ENCODE data around the gene CYSLTR2. TPM values are rescaled to one million over a fixed set of nuclear protein-coding genes. Genes with fewer than 3 reads are reported as not detected.

CYSLTR2 gene
- total RNA-seq, 1 experiment from 2014 or later: not detected

GRCh38 chr13:48635478-48635877 is 18.3 kb upstream of the CYSLTR2 start:
- no peaks in the 10 kb centered on the region for H3K9me2 ChIP-seq (ENCODE audit: insufficient read depth)
- DNase-seq: no peak
- H3K9me3 ChIP-seq (ENCODE audit: insufficient read depth, low read depth): peaks cover 8% of the 10 kb centered on the region; the same call in 1 of the 2 replicates
- H3K36me3 ChIP-seq (ENCODE audit: low read depth): no peaks in the 10 kb centered on the region
- no peaks in the 10 kb centered on the region for H3K4me1 ChIP-seq (replicated peaks; ENCODE audit: insufficient read depth)
- no TSS peak for BruUV-seq (replicated peaks)
- H3K4me2 ChIP-seq: no peak overlapping the region
- no peak for TF ChIP-seq EZH2 (IDR thresholded peaks at IDR 0.05; ENCODE audit: low read depth)
- TF ChIP-seq, protein P1, sequence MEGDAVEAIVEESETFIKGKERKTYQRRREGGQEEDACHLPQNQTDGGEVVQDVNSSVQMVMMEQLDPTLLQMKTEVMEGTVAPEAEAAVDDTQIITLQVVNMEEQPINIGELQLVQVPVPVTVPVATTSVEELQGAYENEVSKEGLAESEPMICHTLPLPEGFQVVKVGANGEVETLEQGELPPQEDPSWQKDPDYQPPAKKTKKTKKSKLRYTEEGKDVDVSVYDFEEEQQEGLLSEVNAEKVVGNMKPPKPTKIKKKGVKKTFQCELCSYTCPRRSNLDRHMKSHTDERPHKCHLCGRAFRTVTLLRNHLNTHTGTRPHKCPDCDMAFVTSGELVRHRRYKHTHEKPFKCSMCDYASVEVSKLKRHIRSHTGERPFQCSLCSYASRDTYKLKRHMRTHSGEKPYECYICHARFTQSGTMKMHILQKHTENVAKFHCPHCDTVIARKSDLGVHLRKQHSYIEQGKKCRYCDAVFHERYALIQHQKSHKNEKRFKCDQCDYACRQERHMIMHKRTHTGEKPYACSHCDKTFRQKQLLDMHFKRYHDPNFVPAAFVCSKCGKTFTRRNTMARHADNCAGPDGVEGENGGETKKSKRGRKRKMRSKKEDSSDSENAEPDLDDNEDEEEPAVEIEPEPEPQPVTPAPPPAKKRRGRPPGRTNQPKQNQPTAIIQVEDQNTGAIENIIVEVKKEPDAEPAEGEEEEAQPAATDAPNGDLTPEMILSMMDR (conservative IDR thresholded peaks at IDR 0.05): no peak
- no peak overlapping the region for H3K27ac ChIP-seq
- no peak overlapping the region for H2AFZ ChIP-seq
- POLR2A ChIA-PET (ENCODE audit: unreplicated experiment): no interaction called here
- CTCF ChIA-PET: no interaction called here
- no peaks in the 10 kb centered on the region for H3K27me3 ChIP-seq (ENCODE audit: insufficient read depth, low read depth)
- H4K20me1 ChIP-seq (ENCODE audit: insufficient read depth): no peaks in the 10 kb centered on the region
- H3K79me2 ChIP-seq (ENCODE audit: low read depth): no peaks in the 10 kb centered on the region
- intact Hi-C loops (cut with micrococcal nuclease; ENCODE audit: unreplicated experiment): no loop called here
- H3F3A ChIP-seq (ENCODE audit: insufficient read depth, low read depth): no peaks in the 10 kb centered on the region
- H3K4me3 ChIP-seq: no peak overlapping the region

- H3K79me2 ChIP-seq (ENCODE audit: low read depth): no peaks in the 10 kb centered on the region
- H3K4me3 ChIP-seq: no peak overlapping the region
- no peaks in the 10 kb centered on the region for H3F3A ChIP-seq (ENCODE audit: insufficient read depth, low read depth)
- no peaks in the 10 kb centered on the region for H4K20me1 ChIP-seq (ENCODE audit: insufficient read depth)
- ChIA-PET POLR2A (ENCODE audit: unreplicated experiment) (no interaction called here), CTCF (no interaction called here)
- H3K36me3 ChIP-seq (ENCODE audit: low read depth): no peaks in the 10 kb centered on the region
- TF ChIP-seq, protein P1 (conservative IDR thresholded peaks at IDR 0.05): no peak
- no peak for TF ChIP-seq EZH2 (IDR thresholded peaks at IDR 0.05; ENCODE audit: low read depth)
- no peak overlapping the region for H2AFZ ChIP-seq
- intact Hi-C loops (cut with micrococcal nuclease; ENCODE audit: unreplicated experiment): no loop called here
- H3K4me1 ChIP-seq (replicated peaks; ENCODE audit: insufficient read depth): no peaks in the 10 kb centered on the region
- no peaks in the 10 kb centered on the region for H3K9me2 ChIP-seq (ENCODE audit: insufficient read depth)
- no peak overlapping the region for H3K4me2 ChIP-seq
- BruUV-seq (replicated peaks): no TSS peak
- H3K27ac ChIP-seq: no peak overlapping the region
- H3K9me3 ChIP-seq (ENCODE audit: insufficient read depth, low read depth): peaks cover 8% of the 10 kb centered on the region; the same call in 1 of the 2 replicates
- no peaks in the 10 kb centered on the region for H3K27me3 ChIP-seq (ENCODE audit: insufficient read depth, low read depth)
- DNase-seq: no peak
These were observed 17.2 kb upstream of the CYSLTR2 start for GRCh38 chr13:48636550-48636949.

DNA sequence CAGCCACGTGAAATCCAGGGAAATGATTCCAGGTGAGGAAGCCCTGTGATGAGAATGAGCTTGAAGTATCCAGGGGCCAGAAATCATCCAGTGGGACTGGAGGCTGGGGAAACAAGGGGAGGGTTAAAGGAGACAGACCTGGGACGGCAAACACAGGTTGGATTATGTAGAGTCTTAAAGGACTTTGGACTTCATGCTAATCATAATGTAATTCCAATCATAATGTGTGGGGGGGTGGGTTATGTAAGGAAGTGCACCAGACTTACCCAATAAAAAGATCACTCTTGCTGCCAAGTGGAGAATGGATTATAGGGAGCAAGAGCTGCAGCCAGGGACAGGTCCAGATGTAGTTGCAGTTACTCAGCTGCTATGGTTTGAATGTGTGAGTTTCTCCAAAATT is 16.1 kb upstream of the CYSLTR2 start:
- no peaks in the 10 kb centered on the region for H4K20me1 ChIP-seq (ENCODE audit: insufficient read depth)
- H3K9me2 ChIP-seq (ENCODE audit: insufficient read depth): no peaks in the 10 kb centered on the region
- intact Hi-C loops (cut with micrococcal nuclease; ENCODE audit: unreplicated experiment): no loop called here
- TF ChIP-seq EZH2 (IDR thresholded peaks at IDR 0.05; ENCODE audit: low read depth): no peak
- TF ChIP-seq, protein P1 (conservative IDR thresholded peaks at IDR 0.05): no peak
- H3K27ac ChIP-seq: no peak overlapping the region
- DNase-seq: no peak
- no peaks in the 10 kb centered on the region for H3F3A ChIP-seq (ENCODE audit: insufficient read depth, low read depth)
- no peaks in the 10 kb centered on the region for H3K79me2 ChIP-seq (ENCODE audit: low read depth)
- no peaks in the 10 kb centered on the region for H3K27me3 ChIP-seq (ENCODE audit: insufficient read depth, low read depth)
- no peak overlapping the region for H3K4me2 ChIP-seq
- H3K36me3 ChIP-seq (ENCODE audit: low read depth): no peaks in the 10 kb centered on the region
- H3K4me3 ChIP-seq: no peak overlapping the region
- peaks cover 8% of the 10 kb centered on the region; the same call in 1 of the 2 replicates for H3K9me3 ChIP-seq (ENCODE audit: insufficient read depth, low read depth)
- H3K4me1 ChIP-seq (replicated peaks; ENCODE audit: insufficient read depth): no peaks in the 10 kb centered on the region
- BruUV-seq (replicated peaks): no TSS peak
- CTCF ChIA-PET: no interaction called here
- H2AFZ ChIP-seq: no peak overlapping the region
- POLR2A ChIA-PET (ENCODE audit: unreplicated experiment): no interaction called here

All from PC-9 (cell line).